Measurements from ENCODE around the gene SLC28A2. TPM values are rescaled to one million over a fixed set of nuclear protein-coding genes. Genes with fewer than 3 reads are reported as not detected.

SLC28A2 gene, protein sequence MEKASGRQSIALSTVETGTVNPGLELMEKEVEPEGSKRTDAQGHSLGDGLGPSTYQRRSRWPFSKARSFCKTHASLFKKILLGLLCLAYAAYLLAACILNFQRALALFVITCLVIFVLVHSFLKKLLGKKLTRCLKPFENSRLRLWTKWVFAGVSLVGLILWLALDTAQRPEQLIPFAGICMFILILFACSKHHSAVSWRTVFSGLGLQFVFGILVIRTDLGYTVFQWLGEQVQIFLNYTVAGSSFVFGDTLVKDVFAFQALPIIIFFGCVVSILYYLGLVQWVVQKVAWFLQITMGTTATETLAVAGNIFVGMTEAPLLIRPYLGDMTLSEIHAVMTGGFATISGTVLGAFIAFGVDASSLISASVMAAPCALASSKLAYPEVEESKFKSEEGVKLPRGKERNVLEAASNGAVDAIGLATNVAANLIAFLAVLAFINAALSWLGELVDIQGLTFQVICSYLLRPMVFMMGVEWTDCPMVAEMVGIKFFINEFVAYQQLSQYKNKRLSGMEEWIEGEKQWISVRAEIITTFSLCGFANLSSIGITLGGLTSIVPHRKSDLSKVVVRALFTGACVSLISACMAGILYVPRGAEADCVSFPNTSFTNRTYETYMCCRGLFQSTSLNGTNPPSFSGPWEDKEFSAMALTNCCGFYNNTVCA
- total RNA-seq, result not detected

DNA sequence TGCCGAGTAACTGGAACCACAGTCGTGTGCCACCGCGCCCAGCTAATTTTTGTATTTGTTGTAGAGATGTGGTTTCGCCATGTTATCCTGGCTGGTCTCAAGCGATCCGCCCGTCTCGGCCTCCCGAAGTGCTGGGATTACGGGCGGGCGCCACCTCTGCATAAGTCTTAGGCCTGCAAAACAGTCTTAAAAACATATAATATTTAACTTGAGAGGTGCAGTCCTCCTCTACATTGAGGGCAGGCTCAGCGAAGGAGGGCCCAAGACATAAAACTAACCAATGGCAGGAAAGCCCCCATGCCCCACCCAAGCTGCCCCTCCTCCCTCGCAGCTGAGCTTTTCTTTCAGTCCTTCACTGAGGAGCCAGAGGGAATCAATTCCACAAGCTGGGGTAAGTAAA lies at the start of gene SLC28A2:
Gene SLC28A2 (plus strand): TSS at position 347 of the 400 bp plus-strand sequence. CDS start 982 bp downstream, outside the sequence.
- H3K4me3 ChIP-seq (ENCODE audit: low read depth, poor library complexity, severe bottlenecking), result no peak within 1 kb of the TSS
- intact Hi-C loops (cut with DNase I; ENCODE audit: low total_unique reads), result no loop called here
- DNase-seq (ENCODE audit: low spot score in 2 of 2), result no peak
- no peak for TF ChIP-seq POLR2A (IDR thresholded peaks at IDR 0.05)
- TF ChIP-seq, protein P1, sequence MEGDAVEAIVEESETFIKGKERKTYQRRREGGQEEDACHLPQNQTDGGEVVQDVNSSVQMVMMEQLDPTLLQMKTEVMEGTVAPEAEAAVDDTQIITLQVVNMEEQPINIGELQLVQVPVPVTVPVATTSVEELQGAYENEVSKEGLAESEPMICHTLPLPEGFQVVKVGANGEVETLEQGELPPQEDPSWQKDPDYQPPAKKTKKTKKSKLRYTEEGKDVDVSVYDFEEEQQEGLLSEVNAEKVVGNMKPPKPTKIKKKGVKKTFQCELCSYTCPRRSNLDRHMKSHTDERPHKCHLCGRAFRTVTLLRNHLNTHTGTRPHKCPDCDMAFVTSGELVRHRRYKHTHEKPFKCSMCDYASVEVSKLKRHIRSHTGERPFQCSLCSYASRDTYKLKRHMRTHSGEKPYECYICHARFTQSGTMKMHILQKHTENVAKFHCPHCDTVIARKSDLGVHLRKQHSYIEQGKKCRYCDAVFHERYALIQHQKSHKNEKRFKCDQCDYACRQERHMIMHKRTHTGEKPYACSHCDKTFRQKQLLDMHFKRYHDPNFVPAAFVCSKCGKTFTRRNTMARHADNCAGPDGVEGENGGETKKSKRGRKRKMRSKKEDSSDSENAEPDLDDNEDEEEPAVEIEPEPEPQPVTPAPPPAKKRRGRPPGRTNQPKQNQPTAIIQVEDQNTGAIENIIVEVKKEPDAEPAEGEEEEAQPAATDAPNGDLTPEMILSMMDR (IDR thresholded peaks at IDR 0.05), result no peak
- WGBS, 2 donors, result 91 to 95% methylated on average over 15 of the region's 15 CpGs

DNA sequence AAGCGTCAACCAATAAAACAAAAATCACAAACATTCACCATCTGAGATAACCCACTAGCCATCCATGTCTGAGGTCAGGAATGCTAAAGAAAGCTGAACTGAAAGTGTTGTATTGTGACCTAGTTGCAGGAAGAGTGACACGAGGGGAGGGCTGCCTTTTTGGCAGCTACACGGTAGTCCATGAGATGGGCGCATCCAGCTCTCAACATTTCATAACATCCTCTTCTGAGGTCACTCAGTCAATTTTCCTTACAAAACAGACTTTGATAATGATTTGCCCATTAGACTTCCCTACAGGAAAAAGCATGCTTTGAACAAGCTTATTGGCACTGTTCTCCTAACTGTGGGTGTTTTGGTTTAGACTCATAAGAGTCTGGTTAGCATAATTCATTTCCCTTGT lies 48.9 kb upstream of the SLC28A2 start:
- WGBS, 2 donors, result 36 to 39% methylated on average over 4 of the region's 4 CpGs
- TF ChIP-seq, protein P1 (IDR thresholded peaks at IDR 0.05), result no peak
- TF ChIP-seq POLR2A (IDR thresholded peaks at IDR 0.05), result no peak
- no peak for DNase-seq (ENCODE audit: low spot score in 2 of 2)
- intact Hi-C loops (cut with DNase I; ENCODE audit: low total_unique reads), result no loop called here
- H3K4me3 ChIP-seq (ENCODE audit: low read depth, poor library complexity, severe bottlenecking), result no peak overlapping the region

DNA sequence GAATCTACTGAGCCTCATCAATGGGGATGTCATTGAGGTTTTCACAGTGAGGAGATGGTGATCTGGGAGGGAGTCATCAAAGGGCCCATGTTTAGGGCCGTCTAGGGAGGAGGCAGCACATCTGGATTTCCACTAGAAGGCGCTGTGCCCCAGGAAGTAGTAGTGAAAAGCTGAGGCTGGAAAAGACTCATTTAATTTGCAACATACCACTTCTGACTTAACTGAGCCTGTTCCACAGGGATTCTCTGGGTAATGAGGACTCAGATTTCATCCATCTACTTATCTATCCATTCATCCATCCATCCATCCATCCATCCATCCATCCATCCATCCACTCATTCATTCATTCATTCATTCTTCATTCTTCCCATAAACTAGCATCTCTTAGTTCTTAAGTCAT lies 46.8 kb upstream of the SLC28A2 start:
- intact Hi-C loops (cut with DNase I; ENCODE audit: low total_unique reads), result no loop called here
- TF ChIP-seq POLR2A (IDR thresholded peaks at IDR 0.05), result no peak
- TF ChIP-seq, protein P1 (IDR thresholded peaks at IDR 0.05), result peak in 1 of 3 donors; percentile 16
- DNase-seq (ENCODE audit: low spot score in 2 of 2), result no peak
- WGBS, 2 donors, result 0 to 3% methylated on average over 2 of the region's 2 CpGs
- H3K4me3 ChIP-seq (ENCODE audit: low read depth, poor library complexity, severe bottlenecking), result no peak overlapping the region

DNA sequence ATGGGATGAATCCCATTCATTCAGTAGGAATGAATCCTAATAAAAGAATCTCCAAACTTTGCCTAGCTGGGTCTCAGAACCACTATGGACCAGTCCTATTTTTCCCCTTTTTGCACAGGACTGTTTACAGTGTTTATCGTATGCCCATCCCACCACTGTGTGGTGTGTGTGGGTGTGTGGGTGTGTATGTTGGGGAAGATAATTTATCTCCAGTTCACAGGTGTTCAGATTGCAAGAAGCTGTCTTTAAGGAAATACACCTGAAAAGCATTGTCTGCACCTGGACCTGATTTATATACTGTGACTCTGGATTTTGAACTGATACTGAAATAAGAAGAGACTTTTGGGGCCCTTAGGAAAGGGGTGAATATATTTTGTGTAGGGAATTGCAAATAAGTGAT lies 39.5 kb upstream of the SLC28A2 start:
- TF ChIP-seq, protein P1 (IDR thresholded peaks at IDR 0.05), result no peak
- TF ChIP-seq POLR2A (IDR thresholded peaks at IDR 0.05), result no peak
- H3K4me3 ChIP-seq (ENCODE audit: low read depth, poor library complexity, severe bottlenecking), result no peak overlapping the region
- intact Hi-C loops (cut with DNase I; ENCODE audit: low total_unique reads), result no loop called here
- 60 to 84% methylated on average over 1 of the region's 1 CpG for WGBS, 2 donors
- no peak for DNase-seq (ENCODE audit: low spot score in 2 of 2)

DNA sequence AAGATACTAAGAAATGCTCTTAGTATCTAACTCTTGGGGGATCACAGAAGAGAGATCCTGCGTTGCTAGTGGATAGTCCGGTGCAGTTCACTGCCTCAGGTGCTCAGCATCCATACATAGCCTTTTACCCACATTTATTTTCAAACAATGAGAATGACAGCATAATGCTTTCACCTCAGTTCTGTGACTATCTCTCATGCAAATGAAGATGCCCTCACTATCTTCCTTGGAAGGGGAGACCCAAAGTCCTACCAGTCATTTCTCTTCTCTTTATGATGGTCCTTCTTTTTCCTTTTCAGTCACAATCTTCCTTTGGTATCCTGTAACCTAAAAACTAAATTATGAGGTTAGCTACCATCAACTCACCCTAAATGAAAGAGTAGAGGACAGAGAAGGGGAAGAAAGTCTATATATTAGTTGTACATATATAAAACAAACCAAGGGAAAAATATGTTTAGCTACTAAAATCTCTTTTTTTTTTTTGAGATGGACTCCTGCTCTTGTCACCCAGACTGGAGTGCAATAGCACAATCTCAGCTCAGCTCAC lies 30.9 kb upstream of the SLC28A2 start:
- DNase-seq (ENCODE audit: low spot score in 2 of 2), result no peak

More for the DNA sequence above, 30.9 kb upstream of the SLC28A2 start:
- intact Hi-C loops (cut with DNase I; ENCODE audit: low total_unique reads), result no loop called here
- no peak for TF ChIP-seq POLR2A (IDR thresholded peaks at IDR 0.05)
- TF ChIP-seq, protein P1 (IDR thresholded peaks at IDR 0.05), result no peak
- 95 to 96% methylated on average over 2 of the region's 2 CpGs for WGBS, 2 donors
- H3K4me3 ChIP-seq (ENCODE audit: low read depth, poor library complexity, severe bottlenecking), result no peak overlapping the region

Measured in lower leg skin (tissue), 4 donors.